ENCODE measurements around the gene SPRR3.
"Not testable (repeated sequence)": the region's sequence is repeated elsewhere in the genome, so short reads cannot be mapped to it uniquely, and the experiment has no call there.

The SPRR3 gene

GRCh38 chr1:153021829-153022228, 20.3 kb downstream of the SPRR3 start:
- DNase-seq (ENCODE audit: low read depth, low spot score); H3K4me3 ChIP-seq (ENCODE audit: low read length); H3K9me3 ChIP-seq (ENCODE audit: control insufficient read depth, insufficient read depth, low read length); H3K27ac ChIP-seq (ENCODE audit: low read length); H3K36me3 ChIP-seq (ENCODE audit: control insufficient read depth, insufficient read depth, low read length); H3K27me3 ChIP-seq (ENCODE audit: control insufficient read depth, insufficient read depth, low read length); H3K4me1 ChIP-seq (ENCODE audit: control insufficient read depth, insufficient read depth, low read length): not testable (repeated sequence)
- WGBS (ENCODE audit: insufficient coverage, insufficient read length), result no CpG with 5 or more reads among the region's 2 CpGs

DNA sequence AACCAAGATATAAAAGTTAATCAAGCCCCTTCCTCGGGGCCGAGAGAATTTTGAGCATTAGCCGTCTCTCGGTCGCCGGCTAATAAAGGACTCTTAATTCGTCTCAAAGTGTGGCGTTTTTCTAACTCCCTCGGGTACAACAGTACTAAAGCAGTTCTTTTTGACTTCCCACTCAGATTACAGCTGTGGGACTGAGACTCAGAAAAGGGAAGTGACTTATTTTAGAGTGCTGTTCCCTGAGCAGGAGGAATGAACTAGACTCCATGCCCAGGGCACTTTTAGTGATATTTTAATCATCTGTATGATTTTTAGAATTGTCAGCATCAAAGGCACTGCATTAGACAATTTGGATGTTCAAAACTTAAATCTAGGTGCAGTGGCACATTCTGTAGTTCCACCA, 20.8 kb downstream of the SPRR3 start:
- not testable (repeated sequence) for H3K4me1 ChIP-seq (ENCODE audit: control insufficient read depth, insufficient read depth, low read length); H3K36me3 ChIP-seq (ENCODE audit: control insufficient read depth, insufficient read depth, low read length); H3K27me3 ChIP-seq (ENCODE audit: control insufficient read depth, insufficient read depth, low read length); H3K4me3 ChIP-seq (ENCODE audit: low read length); H3K9me3 ChIP-seq (ENCODE audit: control insufficient read depth, insufficient read depth, low read length); H3K27ac ChIP-seq (ENCODE audit: low read length); DNase-seq (ENCODE audit: low read depth, low spot score)
- WGBS (ENCODE audit: insufficient coverage, insufficient read length), result no CpG with 5 or more reads among the region's 9 CpGs

GRCh38 chr1:153023109-153023508, 21.6 kb downstream of the SPRR3 start:
- H3K27me3 ChIP-seq (ENCODE audit: control insufficient read depth, insufficient read depth, low read length), result no peaks in the 10 kb centered on the region
- no peaks in the 10 kb centered on the region for H3K36me3 ChIP-seq (ENCODE audit: control insufficient read depth, insufficient read depth, low read length)
- no peak for DNase-seq (ENCODE audit: low read depth, low spot score)
- H3K4me3 ChIP-seq (ENCODE audit: low read length), result no peak overlapping the region
- no peak overlapping the region for H3K27ac ChIP-seq (ENCODE audit: low read length)
- no CpG with 5 or more reads among the region's 7 CpGs for WGBS (ENCODE audit: insufficient coverage, insufficient read length)
- H3K4me1 ChIP-seq (ENCODE audit: control insufficient read depth, insufficient read depth, low read length), result no peaks in the 10 kb centered on the region
- H3K9me3 ChIP-seq (ENCODE audit: control insufficient read depth, insufficient read depth, low read length), result no peaks in the 10 kb centered on the region

DNA sequence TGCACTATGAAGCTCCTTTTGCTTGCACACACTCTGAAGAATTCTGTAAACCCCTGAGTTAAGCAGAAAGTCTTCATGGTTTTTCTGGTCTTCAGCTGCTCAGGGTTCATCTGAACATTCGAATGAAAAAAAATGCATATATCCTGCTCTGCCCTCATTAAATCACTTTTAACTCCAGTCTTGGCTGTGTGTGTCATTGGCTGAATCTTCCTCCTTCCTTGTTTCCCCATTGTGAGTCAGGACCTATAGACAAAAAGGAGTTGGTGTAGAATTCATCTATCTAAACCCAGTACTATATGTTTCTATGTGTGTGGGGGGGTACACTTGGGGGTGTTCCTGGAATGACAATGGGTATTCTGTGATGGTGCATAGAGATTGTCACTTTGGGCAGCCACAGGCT, 22.9 kb downstream of the SPRR3 start:
- no CpG with 5 or more reads among the region's 1 CpG for WGBS (ENCODE audit: insufficient coverage, insufficient read length)
- Histone ChIP-seq H3K4me3 (ENCODE audit: low read length) (no peak overlapping the region), H3K27ac (ENCODE audit: low read length) (no peak overlapping the region), H3K36me3 (ENCODE audit: control insufficient read depth, insufficient read depth, low read length) (no peaks in the 10 kb centered on the region), H3K27me3 (ENCODE audit: control insufficient read depth, insufficient read depth, low read length) (no peaks in the 10 kb centered on the region), H3K9me3 (ENCODE audit: control insufficient read depth, insufficient read depth, low read length) (no peaks in the 10 kb centered on the region), H3K4me1 (ENCODE audit: control insufficient read depth, insufficient read depth, low read length) (no peaks in the 10 kb centered on the region)
- no peak for DNase-seq (ENCODE audit: low read depth, low spot score)

- Histone ChIP-seq H3K27ac (ENCODE audit: low read length) (no peak overlapping the region), H3K36me3 (ENCODE audit: control insufficient read depth, insufficient read depth, low read length) (no peaks in the 10 kb centered on the region), H3K9me3 (ENCODE audit: control insufficient read depth, insufficient read depth, low read length) (no peaks in the 10 kb centered on the region), H3K4me1 (ENCODE audit: control insufficient read depth, insufficient read depth, low read length) (no peaks in the 10 kb centered on the region), H3K27me3 (ENCODE audit: control insufficient read depth, insufficient read depth, low read length) (no peaks in the 10 kb centered on the region), H3K4me3 (ENCODE audit: low read length) (no peak overlapping the region)
- DNase-seq (ENCODE audit: low read depth, low spot score), result no peak
- no CpG with 5 or more reads among the region's 1 CpG for WGBS (ENCODE audit: insufficient coverage, insufficient read length)
These were observed 24.2 kb downstream of the SPRR3 start for GRCh38 chr1:153025797-153026196.

- H3K4me3 ChIP-seq (ENCODE audit: low read length), result no peak overlapping the region
- no peak overlapping the region for H3K27ac ChIP-seq (ENCODE audit: low read length)
- H3K4me1 ChIP-seq (ENCODE audit: control insufficient read depth, insufficient read depth, low read length), result no peaks in the 10 kb centered on the region
- no CpG with 5 or more reads among the region's 1 CpG for WGBS (ENCODE audit: insufficient coverage, insufficient read length)
- no peaks in the 10 kb centered on the region for H3K9me3 ChIP-seq (ENCODE audit: control insufficient read depth, insufficient read depth, low read length)
- H3K36me3 ChIP-seq (ENCODE audit: control insufficient read depth, insufficient read depth, low read length), result no peaks in the 10 kb centered on the region
- no peaks in the 10 kb centered on the region for H3K27me3 ChIP-seq (ENCODE audit: control insufficient read depth, insufficient read depth, low read length)
- DNase-seq (ENCODE audit: low read depth, low spot score), result no peak
These were observed 27.2 kb downstream of the SPRR3 start for GRCh38 chr1:153028766-153029165.

DNA sequence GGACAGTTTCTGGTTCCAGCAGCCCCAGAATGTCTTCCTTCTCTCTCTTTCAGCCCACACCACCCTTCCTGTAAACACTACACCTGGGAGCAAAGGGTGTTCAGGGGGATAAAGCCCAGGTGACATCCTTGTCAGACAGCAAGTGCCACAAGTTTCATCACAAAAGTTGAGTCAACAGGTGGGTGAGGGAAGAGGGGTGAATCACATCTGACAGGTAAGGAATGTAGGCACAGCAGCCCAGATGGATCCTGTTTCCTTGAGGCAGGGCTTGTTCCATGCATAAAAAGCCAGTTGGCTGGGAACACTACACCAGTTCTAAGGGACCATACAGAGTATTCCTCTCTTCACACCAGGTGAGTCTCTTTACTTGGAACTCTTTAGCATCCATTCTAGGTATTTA, 29.3 kb downstream of the SPRR3 start, which contains the start of gene SPRR1B:
TSS of gene SPRR1B (plus strand) at position 309 of the 400 bp plus-strand sequence. CDS start 1,143 bp downstream, outside the sequence.
- DNase-seq (ENCODE audit: low read depth, low spot score), result no peak
- H3K27me3 ChIP-seq (ENCODE audit: control insufficient read depth, insufficient read depth, low read length), result no peaks in the 10 kb centered on the region
- H3K36me3 ChIP-seq (ENCODE audit: control insufficient read depth, insufficient read depth, low read length), result no peaks in the 10 kb centered on the region
- H3K9me3 ChIP-seq (ENCODE audit: control insufficient read depth, insufficient read depth, low read length), result no peaks in the 10 kb centered on the region
- H3K27ac ChIP-seq (ENCODE audit: low read length), result no peak within 1 kb of the TSS
- H3K4me1 ChIP-seq (ENCODE audit: control insufficient read depth, insufficient read depth, low read length), result no peaks in the 10 kb centered on the region
- no peak within 1 kb of the TSS for H3K4me3 ChIP-seq (ENCODE audit: low read length)

DNA sequence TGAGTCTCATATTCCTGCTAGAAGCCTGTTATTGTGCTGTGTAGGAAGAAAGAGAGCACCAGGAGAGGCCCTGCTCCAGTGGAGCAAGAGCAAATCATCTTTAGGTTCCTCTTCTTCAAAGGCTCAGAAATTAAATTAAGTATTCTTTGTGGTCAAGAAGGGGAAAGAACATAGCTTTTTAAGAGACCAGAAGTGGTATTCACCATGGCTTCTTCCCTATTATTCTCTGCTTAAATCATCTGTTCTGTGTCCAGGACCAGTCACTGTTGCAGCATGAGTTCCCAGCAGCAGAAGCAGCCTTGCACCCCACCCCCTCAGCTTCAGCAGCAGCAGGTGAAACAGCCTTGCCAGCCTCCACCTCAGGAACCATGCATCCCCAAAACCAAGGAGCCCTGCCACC, 30.5 kb downstream of the SPRR3 start:
- Histone ChIP-seq H3K36me3 (ENCODE audit: control insufficient read depth, insufficient read depth, low read length) (no peaks in the 10 kb centered on the region), H3K9me3 (ENCODE audit: control insufficient read depth, insufficient read depth, low read length) (no peaks in the 10 kb centered on the region), H3K27ac (ENCODE audit: low read length) (no peak overlapping the region), H3K4me1 (ENCODE audit: control insufficient read depth, insufficient read depth, low read length) (no peaks in the 10 kb centered on the region), H3K27me3 (ENCODE audit: control insufficient read depth, insufficient read depth, low read length) (no peaks in the 10 kb centered on the region), H3K4me3 (ENCODE audit: low read length) (no peak overlapping the region)
- no peak for DNase-seq (ENCODE audit: low read depth, low spot score)

DNA sequence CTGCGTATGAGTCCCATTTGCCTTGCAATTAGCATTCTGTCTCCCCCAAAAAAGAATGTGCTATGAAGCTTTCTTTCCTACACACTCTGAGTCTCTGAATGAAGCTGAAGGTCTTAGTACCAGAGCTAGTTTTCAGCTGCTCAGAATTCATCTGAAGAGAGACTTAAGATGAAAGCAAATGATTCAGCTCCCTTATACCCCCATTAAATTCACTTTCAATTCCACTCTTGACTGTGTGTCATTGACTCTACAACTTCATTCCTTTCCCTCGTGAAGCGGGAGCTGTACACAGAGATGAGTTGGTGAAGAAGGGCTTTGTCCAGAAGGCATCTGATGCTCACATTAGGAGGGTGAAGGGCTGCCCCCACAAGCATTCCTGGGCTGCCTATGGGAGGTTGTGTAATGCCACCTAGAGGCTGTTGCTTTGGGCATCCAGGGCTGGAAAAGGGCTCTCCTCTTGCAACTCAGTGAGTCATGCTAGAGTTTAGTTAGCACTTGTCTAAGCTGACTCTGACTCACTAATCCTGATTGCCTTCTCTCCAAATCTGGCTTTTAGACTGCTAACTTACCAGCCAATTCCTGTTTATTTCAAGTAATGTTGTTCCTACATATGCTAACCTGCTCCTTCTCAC, 31.2 kb downstream of the SPRR3 start:
- H3K9me3 ChIP-seq (ENCODE audit: control insufficient read depth, insufficient read depth, low read length), result no peaks in the 10 kb centered on the region
- no peaks in the 10 kb centered on the region for H3K27me3 ChIP-seq (ENCODE audit: control insufficient read depth, insufficient read depth, low read length)
- peak; percentile 27 for DNase-seq (ENCODE audit: low read depth, low spot score)
- no peaks in the 10 kb centered on the region for H3K4me1 ChIP-seq (ENCODE audit: control insufficient read depth, insufficient read depth, low read length)
- no peak overlapping the region for H3K27ac ChIP-seq (ENCODE audit: low read length)
- no peaks in the 10 kb centered on the region for H3K36me3 ChIP-seq (ENCODE audit: control insufficient read depth, insufficient read depth, low read length)
- no CpG with 5 or more reads among the region's 3 CpGs for WGBS (ENCODE audit: insufficient coverage, insufficient read length)
- H3K4me3 ChIP-seq (ENCODE audit: low read length), result no peak overlapping the region

- no peak for DNase-seq (ENCODE audit: low read depth, low spot score)
- no peak overlapping the region for H3K4me3 ChIP-seq (ENCODE audit: low read length)
- H3K27me3 ChIP-seq (ENCODE audit: control insufficient read depth, insufficient read depth, low read length), result no peaks in the 10 kb centered on the region
- H3K36me3 ChIP-seq (ENCODE audit: control insufficient read depth, insufficient read depth, low read length), result no peaks in the 10 kb centered on the region
- WGBS (ENCODE audit: insufficient coverage, insufficient read length), result no CpG with 5 or more reads among the region's 1 CpG
- H3K4me1 ChIP-seq (ENCODE audit: control insufficient read depth, insufficient read depth, low read length), result no peaks in the 10 kb centered on the region
- no peak overlapping the region for H3K27ac ChIP-seq (ENCODE audit: low read length)
- no peaks in the 10 kb centered on the region for H3K9me3 ChIP-seq (ENCODE audit: control insufficient read depth, insufficient read depth, low read length)
These were observed 33.7 kb downstream of the SPRR3 start for GRCh38 chr1:153035211-153035610.

GRCh38 chr1:153040950-153041631, 39.5 kb downstream of the SPRR3 start, which contains the start of gene SPRR2D:
TSS of gene SPRR2D (minus strand) at chr1:153041120. CDS start at chr1:153040346, 774 bp downstream.
- H3K36me3 ChIP-seq (ENCODE audit: control insufficient read depth, insufficient read depth, low read length), result no peaks in the 10 kb centered on the region
- WGBS (ENCODE audit: insufficient coverage, insufficient read length), result no CpG with 5 or more reads among the region's 4 CpGs
- no peak within 1 kb of the TSS for H3K4me3 ChIP-seq (ENCODE audit: low read length)
- H3K4me1 ChIP-seq (ENCODE audit: control insufficient read depth, insufficient read depth, low read length), result no peaks in the 10 kb centered on the region
- H3K27ac ChIP-seq (ENCODE audit: low read length), result no peak within 1 kb of the TSS
- H3K27me3 ChIP-seq (ENCODE audit: control insufficient read depth, insufficient read depth, low read length), result no peaks in the 10 kb centered on the region
- DNase-seq (ENCODE audit: low read depth, low spot score), result no peak
- no peaks in the 10 kb centered on the region for H3K9me3 ChIP-seq (ENCODE audit: control insufficient read depth, insufficient read depth, low read length)

Measured in iPS DF 6.9 (cell line).